Smooth muscle cell (in vitro differentiated cells): ENCODE measurements around the gene HERC2. TPM values are rescaled to one million over a fixed set of nuclear protein-coding genes. Genes with fewer than 3 reads are reported as not detected.

ENCODE experiments used
- DNase-seq: peaks from one replicate; lab custom pipeline; 2025; ENCODE audit not compliant: unreplicated experiment; lab: John Stamatoyannopoulos, UW
- H2AFZ ChIP-seq: fragments of 200-600 bp; sonication (generic); 2 replicates; pipeline ENCODE4 v1.6.0; 2016; ENCODE audit warnings: antibody characterized with exemption, low read depth, mild to moderate bottlenecking
- H3F3A ChIP-seq: fragments of 200-600 bp; sonication (generic); 2 replicates; pipeline ENCODE4 v1.6.0; 2017; ENCODE audit warnings: antibody characterized with exemption, low read depth
- H3K27ac ChIP-seq: fragments of 200-600 bp; sonication (generic); 2 replicates; pipeline ENCODE4 v1.5.1; 2016; ENCODE audit warnings: low read depth, mild to moderate bottlenecking
- H3K27me3 ChIP-seq: fragments of 200-600 bp; sonication (generic); 2 replicates; pipeline ENCODE4 v1.6.1; 2016; ENCODE audit warnings: low read depth, mild to moderate bottlenecking
- H3K36me3 ChIP-seq: fragments of 200-600 bp; sonication (generic); 2 replicates; pipeline ENCODE4 v1.5.1; 2016; ENCODE audit warnings: low read depth
- H3K4me1 ChIP-seq: fragments of 200-600 bp; sonication (generic); 2 replicates; pipeline ENCODE4 v1.5.1; 2016; ENCODE audit warnings: low read depth
- H3K4me2 ChIP-seq: fragments of 200-600 bp; sonication (generic); 2 replicates; pipeline ENCODE4 v1.6.0; 2016; ENCODE audit warnings: mild to moderate bottlenecking
- H3K4me3 ChIP-seq: fragments of 200-600 bp; sonication (generic); 2 replicates; pipeline ENCODE4 v1.5.1; 2016; ENCODE audit warnings: mild to moderate bottlenecking
- H3K79me2 ChIP-seq: fragments of 200-600 bp; sonication (generic); 2 replicates; pipeline ENCODE4 v1.6.0; 2016; ENCODE audit warnings: low read depth, mild to moderate bottlenecking
- H3K9ac ChIP-seq: fragments of 200-600 bp; sonication (generic); 2 replicates; pipeline ENCODE4 v1.6.0; 2016; ENCODE audit warnings: low read depth
- H3K9me3 ChIP-seq: fragments of 200-600 bp; sonication (generic); replicated peaks from 2 replicates; pipeline ENCODE4 v1.5.1; 2016; ENCODE audit warnings: low read depth
- H4K20me1 ChIP-seq: fragments of 200-600 bp; sonication (generic); 2 replicates; pipeline ENCODE4 v1.6.0; 2016; ENCODE audit warnings: low read depth
- CTCF ChIP-seq: fragments of 200-600 bp; sonication (generic); IDR thresholded peaks from 2 replicates; pipeline ENCODE4 v1.5.1; 2017; ENCODE audit warnings: borderline replicate concordance, mild to moderate bottlenecking, antibody characterized with exemption; ENCODE audit not compliant: insufficient read depth, poor library complexity, severe bottlenecking
- WGBS: methylation state at CpG from one replicate; pipeline ENCODE4 v1.1.7; 2016; ENCODE audit warnings: low lambda C conversion rate; 5-methylcytosine and 5-hydroxymethylcytosine counted together
- polyA plus RNA-seq: library from polyadenylated mRNA; unstranded; fragments of >200 nt; fragmentation: Nextera tagmentation; extraction: Ambion mirVana; gene quantifications from 2 replicates; pipeline ENCODE4 v1.2.1, GENCODE V29; 2016
- total RNA-seq: library from RNA; depleted of rRNA; stranded (reverse); fragments of >200 nt; gene quantifications from 2 replicates; pipeline ENCODE4 v1.2.3, GENCODE V29; 2014

The HERC2 gene
- total and polyA plus RNA-seq, 2 experiments from 2014 or later, result 19.9 to 33.1 TPM

DNA sequence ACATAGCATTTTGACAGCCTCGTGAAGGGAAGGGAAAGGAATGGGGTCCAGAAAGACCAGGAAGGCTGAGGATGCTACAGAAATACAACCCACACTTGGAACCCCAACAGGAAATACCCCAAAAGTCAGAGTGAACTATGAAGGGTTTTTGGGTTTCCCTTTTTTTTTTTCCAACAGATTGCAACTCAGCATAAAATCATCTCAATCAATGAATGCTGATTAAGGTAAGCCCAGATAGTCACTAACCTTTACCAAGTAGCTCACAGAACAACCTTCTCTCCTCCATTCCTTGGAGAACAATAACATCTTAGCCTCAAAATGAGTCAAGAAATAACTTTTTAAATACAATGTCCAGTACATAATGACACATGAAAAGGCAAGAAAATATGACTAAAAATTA is 129.2 kb downstream of the HERC2 start:
- Histone ChIP-seq H3K36me3 (peaks cover 16% of the 10 kb centered on the region), H3K9me3 (no peaks in the 10 kb centered on the region), H2AFZ (no peak overlapping the region), H3K4me1 (no peaks in the 10 kb centered on the region), H3K9ac (no peak overlapping the region), H3K27ac (no peak overlapping the region), H3K4me3 (no peak overlapping the region), H3K4me2 (no peak overlapping the region), H3K27me3 (no peaks in the 10 kb centered on the region), H3F3A (no peaks in the 10 kb centered on the region), H3K79me2 (no peaks in the 10 kb centered on the region), H4K20me1 (no peaks in the 10 kb centered on the region)
- no peak for DNase-seq
- WGBS, result 95% methylated on average over 1 of the region's 1 CpG
- no peak for TF ChIP-seq CTCF

- no peak for DNase-seq
- Histone ChIP-seq H3K9ac (no peak overlapping the region), H3K4me1 (no peaks in the 10 kb centered on the region), H4K20me1 (no peaks in the 10 kb centered on the region), H2AFZ (no peak overlapping the region), H3K4me3 (no peak overlapping the region), H3K9me3 (no peaks in the 10 kb centered on the region), H3K27me3 (no peaks in the 10 kb centered on the region), H3K36me3 (peaks cover 17% of the 10 kb centered on the region), H3K4me2 (no peak overlapping the region), H3K27ac (no peak overlapping the region), H3F3A (no peaks in the 10 kb centered on the region), H3K79me2 (no peaks in the 10 kb centered on the region)
- TF ChIP-seq CTCF, result no peak
- WGBS, result 69% methylated on average over 15 of the region's 15 CpGs
Observed at GRCh38 chr15:28191832-28192231, 130.1 kb downstream of the HERC2 start.

DNA sequence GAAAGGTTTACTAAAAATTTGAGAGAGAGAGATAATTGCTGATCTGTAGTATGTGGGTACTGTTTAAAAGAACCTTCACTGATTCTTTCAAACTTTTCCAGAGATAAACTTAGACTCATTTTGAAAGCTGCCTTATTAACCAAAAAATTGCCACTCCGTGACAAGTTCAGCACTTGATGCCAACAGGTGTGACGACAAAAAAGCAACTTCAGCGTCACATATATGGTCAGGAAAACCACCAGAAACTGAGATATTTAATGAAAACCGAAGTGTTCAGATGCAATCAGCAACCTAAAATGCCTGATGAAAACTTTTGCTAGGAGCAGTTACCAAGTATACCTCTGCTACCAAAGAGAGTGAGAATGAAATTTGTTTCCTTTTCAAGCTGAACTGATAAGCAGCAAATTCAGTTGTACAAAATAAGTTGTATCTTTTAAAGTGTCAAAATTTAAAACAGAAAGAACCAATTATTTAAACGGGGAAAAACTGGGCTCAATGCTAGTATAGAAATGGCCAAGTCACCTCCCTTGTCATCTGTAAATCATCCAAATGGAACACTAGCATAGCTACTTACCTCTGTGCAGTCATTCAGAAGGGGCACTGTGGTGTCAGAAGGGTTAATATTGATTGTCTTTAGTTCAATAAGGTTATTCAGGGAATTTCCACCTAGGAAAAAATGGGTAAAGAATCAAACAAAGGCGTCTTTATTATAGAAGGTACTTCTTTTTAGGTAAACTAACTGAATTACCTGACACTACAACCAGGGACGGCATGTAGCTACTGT is 131.4 kb downstream of the HERC2 start:
- Histone ChIP-seq H3K4me1 (no peaks in the 10 kb centered on the region), H4K20me1 (no peaks in the 10 kb centered on the region), H3K79me2 (no peaks in the 10 kb centered on the region), H3K9ac (no peak overlapping the region), H3K4me3 (no peak overlapping the region), H3K27me3 (no peaks in the 10 kb centered on the region), H3K27ac (no peak overlapping the region), H3K4me2 (no peak overlapping the region), H3K36me3 (peaks cover 17% of the 10 kb centered on the region), H2AFZ (no peak overlapping the region), H3F3A (no peaks in the 10 kb centered on the region), H3K9me3 (no peaks in the 10 kb centered on the region)
- TF ChIP-seq CTCF, result no peak
- WGBS, result 96% methylated on average over 7 of the region's 7 CpGs
- no peak for DNase-seq
